ENCODE data around the gene OR1L6.

OR1L6 gene

DNA sequence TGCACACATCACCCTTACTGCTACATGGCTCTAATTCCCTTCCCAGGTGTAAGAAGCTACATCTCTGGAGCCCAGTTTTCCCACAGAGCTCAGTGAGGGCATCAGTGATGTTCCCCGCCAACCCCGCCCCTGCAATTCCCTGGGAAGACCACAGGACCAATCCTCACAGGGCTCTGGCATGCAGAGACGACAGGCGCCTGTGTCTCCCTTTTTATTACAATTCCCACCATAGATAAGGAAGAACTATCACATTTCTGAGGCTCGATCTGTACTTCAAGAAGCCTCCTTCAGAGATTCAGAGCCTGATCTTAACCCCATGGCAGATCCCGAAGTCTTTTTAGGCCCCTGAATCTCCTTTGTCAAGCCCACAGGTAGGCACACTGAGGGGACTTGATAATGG lies at the start of gene OR1L6:
TSS of gene OR1L6 (plus strand) at position 301 of the 400 bp plus-strand sequence. CDS start 7,545 bp downstream, outside the sequence.
- H3K4me3 ChIP-seq (ENCODE audit: low read depth, low read length), result no peak within 1 kb of the TSS
- no peak for DNase-seq (ENCODE audit: low read depth)
- TF ChIP-seq CTCF (IDR thresholded peaks at IDR 0.05; ENCODE audit: insufficient read depth, low read depth, low read length, missing control alignments), result no peak

GRCh38 chr9:122695696-122696095 lies 46.4 kb upstream of the OR1L6 start:
- DNase-seq (ENCODE audit: low read depth), result no peak
- TF ChIP-seq CTCF (IDR thresholded peaks at IDR 0.05; ENCODE audit: insufficient read depth, low read depth, low read length, missing control alignments), result no peak

DNA sequence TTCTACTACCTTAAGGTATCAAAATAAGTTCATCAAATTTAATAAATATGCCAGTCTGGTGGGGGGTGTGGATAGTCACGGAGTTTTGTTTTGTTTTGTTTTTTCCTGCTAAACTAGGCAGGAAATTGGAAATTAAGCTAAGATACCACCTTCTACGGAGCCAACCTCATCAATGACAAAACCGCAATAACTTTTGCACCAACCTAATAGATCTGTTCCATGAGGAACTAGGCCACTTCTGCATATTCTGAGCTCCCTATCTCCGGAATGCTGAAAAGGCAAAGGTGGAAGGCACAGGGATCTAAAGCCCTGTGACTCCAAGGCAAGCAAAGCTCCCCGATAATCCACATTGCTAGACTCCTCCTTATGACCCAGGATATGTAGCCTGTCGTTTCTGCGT lies 24.1 kb upstream of the OR1L6 start:
- DNase-seq (ENCODE audit: low read depth), result no peak
- no peak for TF ChIP-seq CTCF (IDR thresholded peaks at IDR 0.05; ENCODE audit: insufficient read depth, low read depth, low read length, missing control alignments)
- H3K4me3 ChIP-seq (ENCODE audit: low read depth, low read length), result no peak overlapping the region

More at GRCh38 chr9:122695696-122696095, 46.4 kb upstream of the OR1L6 start:
- no peak overlapping the region for H3K4me3 ChIP-seq (ENCODE audit: low read depth, low read length)

DNA sequence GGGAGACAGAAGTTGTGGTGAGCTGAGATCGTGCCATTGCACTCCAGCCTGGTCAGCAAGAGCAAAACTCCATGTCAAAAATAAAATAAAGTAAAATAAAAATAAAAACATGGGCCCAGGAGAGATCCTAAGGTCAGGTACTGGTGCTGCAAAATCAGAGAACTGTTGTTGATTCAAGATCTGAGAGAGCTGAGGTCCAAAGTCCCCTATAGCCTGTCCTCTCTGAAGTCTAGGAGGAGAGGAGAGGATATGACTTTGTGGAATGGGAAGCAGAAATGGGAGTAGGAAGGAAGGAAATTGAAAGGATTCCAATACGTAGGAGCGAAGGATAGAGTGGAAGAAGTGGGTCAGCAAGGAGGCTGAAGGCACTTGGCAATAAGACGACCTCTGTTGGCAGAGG lies 22.9 kb upstream of the OR1L6 start:
- DNase-seq (ENCODE audit: low read depth), result no peak
- H3K4me3 ChIP-seq (ENCODE audit: low read depth, low read length), result no peak overlapping the region
- no peak for TF ChIP-seq CTCF (IDR thresholded peaks at IDR 0.05; ENCODE audit: insufficient read depth, low read depth, low read length, missing control alignments)

GRCh38 chr9:122723690-122724089 lies 18.4 kb upstream of the OR1L6 start, which contains the start of gene OR1L4:
Gene OR1L4, plus strand, starts transcription at chr9:122723990. Its CDS starts 0 bp downstream, at chr9:122723990.
- no peak for TF ChIP-seq CTCF (IDR thresholded peaks at IDR 0.05; ENCODE audit: insufficient read depth, low read depth, low read length, missing control alignments)
- no peak within 1 kb of the TSS for H3K4me3 ChIP-seq (ENCODE audit: low read depth, low read length)
- no peak for DNase-seq (ENCODE audit: low read depth)

GRCh38 chr9:122754825-122755224 lies 12.7 kb downstream of the OR1L6 start:
- no peak for TF ChIP-seq CTCF (IDR thresholded peaks at IDR 0.05; ENCODE audit: insufficient read depth, low read depth, low read length, missing control alignments)
- H3K4me3 ChIP-seq (ENCODE audit: low read depth, low read length), result no peak overlapping the region
- no peak for DNase-seq (ENCODE audit: low read depth)

- DNase-seq (ENCODE audit: low read depth), result no peak
- no peak overlapping the region for H3K4me3 ChIP-seq (ENCODE audit: low read depth, low read length)
- no peak for TF ChIP-seq CTCF (IDR thresholded peaks at IDR 0.05; ENCODE audit: insufficient read depth, low read depth, low read length, missing control alignments)
Measured at GRCh38 chr9:122767817-122768216, 25.7 kb downstream of the OR1L6 start.

Data from GM12865 (cell line).